HG03280 (cell line): ENCODE results near the gene BATF.

Experiments
- ATAC-seq: cut with Tn5 transposase; IDR thresholded peaks from one replicate; pipeline ENCODE4 v1.9.1; 2021; ENCODE audit warnings: mild to moderate bottlenecking, moderate library complexity; ENCODE audit not compliant: unreplicated experiment

Gene BATF

DNA sequence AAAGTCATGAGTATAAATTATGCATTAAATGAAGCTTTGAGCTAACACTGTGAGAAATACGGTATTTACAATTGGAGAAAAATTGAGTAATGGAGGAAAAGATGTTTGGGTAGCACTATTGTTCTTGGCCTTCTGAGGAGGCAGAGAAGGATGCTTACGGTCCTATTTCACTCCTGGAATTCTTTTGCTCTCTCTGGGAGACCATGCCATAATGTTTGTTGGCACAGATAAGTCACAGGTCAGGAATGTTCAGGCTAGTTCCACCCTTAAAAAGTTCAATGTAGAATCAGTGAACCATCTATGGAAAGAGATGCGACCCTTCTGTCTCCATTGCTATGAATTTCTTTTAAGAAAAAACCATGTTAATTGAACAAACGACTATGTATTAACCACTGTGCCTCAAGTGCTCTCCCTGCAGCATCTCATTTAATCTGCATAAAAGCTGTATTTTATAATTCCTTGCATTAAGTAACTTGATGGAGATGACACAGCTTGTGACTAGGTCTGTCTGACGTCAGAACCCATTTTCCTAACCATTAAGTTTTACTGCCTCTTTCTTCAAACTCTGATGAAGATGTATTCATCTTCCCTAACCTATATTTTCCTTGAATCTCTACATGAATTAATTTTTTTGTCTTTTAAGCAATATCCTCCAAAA is 9.5 kb downstream of the BATF start:
- no peak for ATAC-seq

DNA sequence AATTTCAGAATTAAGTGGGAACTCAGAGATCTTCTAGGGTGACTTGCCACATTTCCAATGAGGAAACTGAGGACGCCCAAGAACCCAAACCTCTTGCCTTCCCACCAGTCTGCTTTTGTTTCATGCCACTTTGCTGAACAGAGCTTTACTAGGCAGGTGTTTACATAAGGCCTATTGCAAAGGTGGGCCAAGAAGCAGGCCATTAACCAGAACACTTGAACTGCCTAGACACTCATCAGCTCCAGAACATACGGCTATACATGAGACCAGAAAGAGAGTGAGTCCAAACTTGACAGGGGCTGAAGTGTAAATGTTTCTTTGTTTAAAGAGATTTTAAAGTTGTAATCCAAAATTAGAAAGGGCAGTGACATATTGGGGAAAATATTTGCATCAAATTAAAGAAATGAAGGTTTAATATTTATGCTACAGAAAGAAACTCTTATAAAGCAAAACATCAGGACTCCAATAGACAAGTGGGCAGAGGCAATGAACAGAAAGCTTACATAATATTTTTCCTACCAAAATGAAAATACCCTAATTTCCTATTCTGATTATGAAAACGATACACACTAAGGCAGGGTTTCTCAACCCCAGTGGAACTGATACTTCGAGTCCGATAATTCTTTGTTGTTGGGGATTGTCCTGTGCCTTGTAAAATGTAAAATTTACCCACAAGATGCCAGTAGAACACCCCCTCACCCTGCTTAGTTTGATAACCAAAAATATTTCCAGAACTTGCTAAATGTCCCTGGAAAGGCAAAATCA is 11.7 kb downstream of the BATF start:
- ATAC-seq = no peak

DNA sequence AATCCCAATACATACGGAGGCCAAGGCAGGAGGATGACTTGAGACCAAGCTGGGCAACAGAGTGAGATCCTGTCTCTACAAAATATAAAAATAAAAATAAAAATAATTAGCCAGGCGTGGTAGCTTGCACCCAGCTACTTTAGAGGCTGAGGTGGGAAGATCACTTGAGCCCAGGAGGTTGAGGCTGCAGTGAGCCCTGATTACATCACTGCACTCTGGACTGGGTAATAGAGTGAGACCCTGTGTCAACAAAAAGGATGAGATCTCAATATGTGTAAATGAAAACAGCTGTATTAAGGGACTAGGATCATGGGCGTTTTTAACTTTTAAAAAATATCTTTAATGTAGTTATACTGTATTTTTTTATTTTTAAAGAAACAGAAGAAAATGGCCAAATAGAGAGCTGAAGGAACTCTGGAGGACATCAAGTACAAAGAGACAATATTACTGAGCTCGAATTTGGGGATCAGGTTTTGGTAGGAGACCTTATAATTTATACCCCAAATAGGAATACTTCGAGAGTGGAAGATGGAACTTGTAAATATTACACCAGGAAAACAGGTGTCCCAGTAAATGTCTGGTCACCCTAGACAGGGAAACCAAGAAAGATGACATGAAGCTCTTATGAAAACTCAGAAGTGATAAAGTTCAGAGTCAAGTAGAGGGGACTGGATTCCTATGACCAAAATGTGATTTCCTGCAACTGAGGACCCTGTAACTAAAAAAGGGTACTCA is 13.1 kb downstream of the BATF start:
- no peak for ATAC-seq

DNA sequence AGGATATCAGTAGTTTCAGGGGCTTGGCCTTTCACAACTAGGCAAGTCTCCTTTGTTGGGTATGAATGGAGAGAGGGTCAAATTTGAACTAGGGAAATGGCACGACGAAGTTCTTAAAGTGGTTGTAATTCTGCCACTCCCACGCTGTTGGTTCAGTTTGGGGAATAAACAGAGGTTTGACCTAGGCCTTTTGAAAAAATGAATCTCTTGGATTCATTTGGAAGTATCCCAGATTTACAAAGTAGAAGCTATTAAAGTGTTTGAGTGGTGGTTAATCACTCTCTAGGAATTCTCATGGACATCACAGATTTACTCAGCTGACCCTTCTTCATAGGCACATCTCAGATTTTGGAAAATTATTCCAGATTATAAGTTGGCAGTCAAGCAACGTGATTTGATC is 14.8 kb downstream of the BATF start:
- no peak for ATAC-seq

DNA sequence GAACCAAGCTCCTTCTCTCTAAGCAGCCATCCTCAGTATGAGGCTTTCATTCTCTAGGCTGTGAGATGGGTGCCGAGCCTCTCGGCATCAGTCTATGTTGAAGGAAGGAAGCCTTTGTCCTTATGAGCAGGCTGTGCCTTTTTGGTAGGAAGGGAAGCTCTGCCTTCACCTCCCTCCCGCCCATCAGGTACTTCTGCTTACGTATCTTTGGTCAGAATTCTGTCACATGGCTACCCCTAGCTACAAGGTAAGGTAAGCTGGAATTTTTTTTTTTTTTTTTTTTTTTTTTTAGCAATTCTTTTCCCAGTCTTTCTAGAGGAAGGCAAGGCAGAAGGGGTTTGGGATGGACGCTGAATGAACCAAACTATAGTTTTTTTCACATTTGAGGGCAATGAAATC is 16.9 kb downstream of the BATF start:
- no peak for ATAC-seq

DNA sequence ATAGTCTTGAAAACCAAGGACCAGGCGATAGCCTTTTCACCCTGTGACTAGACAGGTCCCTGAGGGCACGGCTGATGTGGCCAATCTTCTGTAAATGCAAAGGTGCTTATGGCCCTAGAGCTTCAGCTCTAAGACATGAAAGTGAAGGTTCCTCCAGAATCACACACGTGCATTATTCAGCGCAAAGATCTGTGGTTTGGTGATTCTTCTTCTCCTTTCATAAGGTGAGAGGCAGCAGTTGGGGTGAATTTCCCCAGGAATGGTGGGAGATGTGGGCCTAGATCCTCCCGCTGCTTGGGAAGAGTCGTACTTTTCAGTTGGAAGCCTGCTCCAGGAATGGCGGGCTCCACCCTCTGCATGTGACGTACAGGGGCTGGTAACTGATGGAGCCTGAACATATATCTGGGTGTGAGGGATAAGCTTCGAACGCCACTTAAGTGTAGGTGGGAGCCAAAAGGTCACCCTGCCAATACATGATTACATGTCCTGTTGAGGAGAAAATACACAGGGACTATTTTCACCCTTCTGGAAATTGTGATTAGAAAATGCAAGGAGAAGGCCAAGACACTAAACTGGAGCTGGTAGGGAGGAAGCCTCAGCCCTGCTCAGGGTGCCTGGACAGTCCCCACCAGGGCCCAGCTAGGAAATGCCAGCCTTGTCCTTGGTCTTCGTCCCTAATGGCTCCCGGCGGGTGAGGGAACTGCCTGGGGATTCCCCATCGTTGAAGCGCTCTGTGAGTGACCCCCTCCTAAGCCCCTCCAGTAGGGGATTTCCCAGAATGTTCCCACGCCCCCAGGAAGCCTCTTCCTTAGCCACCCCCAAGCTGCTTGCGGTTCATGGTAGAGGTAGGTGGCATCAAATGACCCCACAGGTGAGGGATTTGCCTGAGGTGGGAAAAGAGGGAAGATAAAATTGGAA is 17.6 kb downstream of the BATF start:
- ATAC-seq = peak; percentile 56

DNA sequence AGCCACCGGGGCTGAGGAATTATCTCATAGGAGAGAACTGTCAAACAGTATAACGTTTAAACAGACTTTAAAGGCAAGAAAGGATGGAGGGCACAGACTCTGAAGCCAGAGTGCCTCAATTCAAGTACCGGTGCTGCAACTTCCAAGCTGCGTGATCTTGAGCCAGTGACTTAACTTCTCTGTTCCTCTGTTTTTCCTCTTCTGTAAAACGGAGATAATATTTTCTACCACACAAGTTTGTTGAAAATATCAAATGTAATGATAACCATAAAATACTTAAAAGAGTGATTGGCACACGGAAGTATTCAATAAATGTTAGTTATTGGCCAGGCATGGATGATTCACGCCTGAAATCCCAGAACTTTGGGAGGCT is 18.2 kb downstream of the BATF start:
- ATAC-seq = no peak

DNA sequence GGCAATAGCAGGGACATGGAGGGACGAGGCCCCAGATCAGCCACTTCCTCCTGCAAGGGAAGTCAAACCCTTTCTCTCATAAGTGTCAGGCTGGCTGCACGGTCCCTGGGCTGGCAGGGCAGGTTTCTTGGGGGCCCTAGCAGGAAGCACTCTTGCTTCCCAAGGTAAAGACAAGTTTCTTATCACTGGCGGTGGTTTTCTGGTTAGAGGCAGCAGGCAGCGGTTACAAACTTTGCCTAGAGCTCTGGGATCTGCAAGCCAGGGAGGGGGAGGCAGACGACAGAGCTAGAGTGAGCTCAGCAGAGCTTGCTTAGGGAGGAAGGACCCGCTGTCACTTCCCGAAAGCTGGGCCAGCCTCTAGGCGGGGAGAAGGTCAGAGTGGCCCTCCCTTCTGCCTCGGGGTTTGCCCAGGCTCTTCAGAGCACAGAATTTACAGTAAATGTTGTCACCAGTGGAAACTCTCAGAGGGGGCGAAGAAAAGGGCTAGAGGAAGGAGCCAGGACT is 20.4 kb downstream of the BATF start:
- ATAC-seq = no peak

DNA sequence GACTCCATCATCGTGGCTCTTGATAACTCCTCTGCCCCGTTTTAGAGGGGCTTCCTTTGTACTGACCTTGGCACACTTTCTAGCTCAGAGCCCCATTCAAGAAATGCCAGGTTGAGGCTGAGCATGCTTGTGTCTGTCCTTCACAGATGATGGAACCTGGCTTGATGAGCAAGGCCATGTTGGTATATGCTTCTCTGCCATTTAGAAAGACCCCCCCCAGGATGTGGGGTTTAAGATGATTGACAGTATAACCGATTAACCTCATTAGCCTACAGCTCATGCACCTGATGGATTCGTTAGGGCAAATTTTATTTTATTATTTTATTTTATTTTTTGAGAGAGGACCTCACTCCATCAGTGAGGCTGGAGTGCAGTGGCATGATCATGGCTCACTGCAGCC is 21.0 kb downstream of the BATF start:
- no peak for ATAC-seq

DNA sequence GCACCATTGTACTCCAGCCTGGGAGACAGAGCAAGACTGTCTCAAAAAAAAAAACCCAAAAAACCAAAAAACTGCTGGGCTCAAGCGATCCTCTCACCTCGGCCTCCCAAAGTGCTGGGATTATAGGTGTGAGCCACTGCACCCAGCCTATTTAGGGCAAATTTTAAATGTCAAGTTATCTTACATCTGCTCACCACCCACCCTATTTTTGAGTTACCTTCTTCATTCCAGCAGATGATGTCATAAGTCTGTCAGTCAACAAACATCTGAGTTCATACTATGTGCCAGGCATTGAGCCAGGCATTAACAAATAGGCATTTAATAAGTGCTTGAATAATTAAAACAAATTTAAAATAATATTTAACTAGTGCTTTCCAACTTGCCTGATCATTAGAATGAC is 21.5 kb downstream of the BATF start:
- ATAC-seq = no peak

DNA sequence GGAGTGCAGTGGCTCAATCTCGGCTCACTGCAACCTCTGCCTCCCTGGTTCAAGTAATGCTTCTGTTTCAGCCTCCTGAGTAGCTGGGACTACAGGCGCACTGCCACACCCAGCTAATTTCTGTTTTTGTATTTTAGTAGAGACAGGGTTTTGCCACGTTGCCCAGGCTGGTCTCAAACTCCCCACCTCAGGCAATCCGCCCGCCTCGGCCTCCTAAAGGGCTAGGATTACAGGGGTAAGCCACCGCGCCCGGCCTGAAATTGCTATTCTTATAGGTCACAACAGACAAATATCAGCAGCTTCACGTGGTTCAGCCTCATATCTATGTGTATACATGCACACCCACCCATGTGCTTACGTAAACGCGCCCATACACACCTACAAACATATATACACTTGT is 23.6 kb downstream of the BATF start:
- ATAC-seq = no peak

DNA sequence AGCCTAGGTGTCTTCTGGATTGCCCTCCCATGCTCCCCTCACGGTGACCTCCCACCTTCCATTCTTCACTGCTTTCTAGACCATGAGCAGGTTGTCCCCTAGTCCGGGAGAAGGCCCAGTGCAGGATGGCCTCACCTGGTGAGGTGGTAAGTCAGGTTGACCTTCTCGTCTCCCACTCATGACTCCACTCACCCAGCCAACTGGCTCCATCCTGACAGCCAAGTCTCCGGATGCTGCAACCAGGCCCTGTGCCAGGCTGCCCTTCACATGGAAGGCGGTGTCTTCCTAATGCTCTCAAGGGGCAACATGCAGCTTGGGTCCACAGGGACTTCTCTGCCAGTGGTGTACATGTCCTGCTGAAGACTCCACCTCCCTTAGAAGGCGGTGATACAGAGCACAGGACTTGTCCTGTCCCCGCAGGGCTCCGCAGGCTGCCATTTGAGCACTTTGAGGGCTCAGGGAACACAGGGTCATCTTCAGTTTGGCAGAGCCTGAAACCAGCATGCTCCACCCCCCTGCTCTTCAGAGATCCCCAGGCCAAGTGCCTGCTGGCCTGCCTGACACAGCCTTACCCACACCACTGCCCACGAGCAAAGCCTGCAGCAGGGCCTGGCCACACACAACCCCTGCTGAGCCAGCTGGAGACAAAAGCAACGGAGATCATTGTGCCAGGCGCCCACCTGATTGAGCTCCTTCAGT is 25.4 kb downstream of the BATF start:
- ATAC-seq = no peak

DNA sequence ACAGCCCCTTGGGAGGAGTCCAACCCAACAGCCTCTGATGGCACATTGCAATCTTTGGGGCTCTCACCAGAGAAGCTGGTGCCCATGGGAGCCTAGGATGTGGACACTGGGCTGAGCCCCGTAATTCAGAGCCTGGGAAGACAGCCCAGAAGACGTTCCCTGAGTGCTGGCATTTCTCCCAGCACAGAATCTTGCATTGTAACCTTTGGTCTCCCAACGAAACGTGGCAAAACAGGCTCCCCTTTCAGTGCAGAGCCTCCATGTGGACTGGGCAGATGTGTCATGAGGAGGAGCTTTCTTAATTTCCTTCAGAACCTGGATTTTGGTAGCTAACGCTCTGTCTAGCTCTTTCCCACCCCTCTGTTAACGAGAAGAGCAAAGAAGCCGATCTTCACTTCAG is 26.3 kb downstream of the BATF start:
- ATAC-seq = no peak

DNA sequence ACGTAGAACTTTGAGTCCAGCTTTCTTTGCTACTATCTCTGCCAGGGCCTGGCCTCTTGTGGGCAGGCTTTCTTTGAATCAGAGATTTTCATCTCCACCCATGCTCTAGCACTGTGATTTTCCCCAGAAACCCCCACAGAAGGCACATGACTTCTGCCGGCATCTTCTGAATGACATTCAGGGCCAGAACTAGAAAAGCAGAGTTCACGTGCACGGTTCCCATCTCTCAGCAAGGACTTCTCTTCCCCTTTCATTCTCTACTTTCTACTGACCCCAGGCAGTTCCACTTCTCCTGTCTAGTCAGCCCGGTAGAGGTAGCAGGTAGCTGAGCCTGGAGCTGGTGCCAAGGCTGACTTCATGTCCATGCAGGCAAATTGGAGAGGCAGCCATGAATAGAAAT is 26.9 kb downstream of the BATF start:
- ATAC-seq = no peak

DNA sequence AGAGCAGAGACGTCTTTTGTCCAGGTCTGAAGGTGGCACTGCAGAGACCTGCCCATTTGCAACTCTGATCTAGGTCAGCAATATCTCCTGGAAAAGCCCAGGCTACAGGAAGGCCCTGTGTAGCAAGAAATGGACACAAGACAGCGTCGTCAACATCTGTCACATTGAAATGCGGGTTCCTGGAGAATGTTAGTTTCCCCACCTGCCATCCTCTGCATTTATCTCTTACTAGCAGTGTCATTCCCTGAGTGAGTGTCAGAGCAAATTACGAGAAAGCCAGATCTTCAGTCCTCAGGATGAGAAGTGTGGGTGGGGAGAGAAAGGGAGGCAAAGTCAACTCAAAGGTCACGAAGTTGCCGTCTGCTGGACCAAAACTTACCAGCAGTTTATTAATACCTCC is 28.8 kb downstream of the BATF start:
- ATAC-seq = no peak

DNA sequence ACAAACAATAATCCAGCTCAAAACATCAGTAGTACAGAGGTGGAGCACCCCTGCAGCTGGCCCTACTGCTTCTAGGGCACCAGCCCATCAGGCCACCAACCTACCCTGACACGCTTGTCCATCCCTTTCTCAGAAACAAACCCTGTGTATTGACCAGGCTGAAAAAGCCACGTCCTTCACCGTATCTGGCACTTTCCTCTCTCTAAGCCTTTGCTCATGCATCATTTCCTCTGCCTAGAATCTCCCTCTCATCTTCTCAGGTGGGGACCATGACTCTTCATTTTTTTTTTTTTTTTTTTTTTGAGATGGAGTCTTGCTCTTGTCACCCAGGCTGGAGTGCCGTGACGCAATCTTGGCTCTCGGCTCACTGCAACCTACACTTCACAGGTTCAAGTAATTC is 30.9 kb downstream of the BATF start:
- no peak for ATAC-seq

DNA sequence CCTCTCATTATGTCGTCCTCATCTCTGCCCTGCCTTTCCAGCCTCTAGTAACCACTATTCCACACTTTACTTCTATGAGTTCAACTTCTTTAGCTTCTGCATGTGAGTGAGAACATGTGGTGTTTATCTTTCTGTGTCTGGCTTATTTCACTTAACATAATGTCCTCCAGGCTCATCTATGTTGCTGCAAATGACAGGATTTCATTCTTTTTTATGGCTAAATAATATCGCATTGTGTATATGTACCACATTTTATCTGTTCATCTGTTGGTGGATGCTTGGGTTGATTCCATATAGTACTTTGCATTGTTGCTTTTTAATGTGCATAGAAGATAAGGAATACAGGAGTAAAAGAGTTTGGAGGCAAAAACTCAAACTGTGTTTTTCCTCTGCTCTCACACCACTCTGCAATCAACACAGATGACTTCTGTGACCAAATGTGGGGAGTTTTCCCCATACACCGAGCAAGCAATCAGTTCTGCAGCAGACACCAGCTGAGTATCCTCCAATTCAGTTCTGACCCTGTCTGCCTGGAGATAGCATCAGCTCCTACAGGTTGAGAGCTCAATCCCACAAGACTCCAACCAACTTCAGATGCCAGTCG is 31.6 kb downstream of the BATF start:
- no peak for ATAC-seq

DNA sequence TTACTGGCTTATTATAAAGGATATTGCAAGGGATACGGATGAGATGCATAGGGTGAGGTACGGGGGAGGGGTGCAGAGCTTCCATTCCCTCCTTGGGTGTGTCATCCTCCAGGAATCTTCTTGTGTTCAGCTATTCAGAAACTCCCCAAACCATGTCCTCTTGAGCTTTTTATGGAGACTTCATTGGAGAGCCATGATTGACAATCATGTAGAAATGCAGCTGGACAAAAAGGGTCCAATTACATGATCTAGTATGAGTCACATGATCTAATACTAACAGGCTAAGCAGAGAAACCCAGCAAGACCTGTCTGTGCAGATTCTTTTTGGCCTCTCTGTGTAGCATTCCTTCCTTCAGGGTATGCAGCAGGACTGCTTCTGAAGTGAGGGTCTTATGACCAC is 32.2 kb downstream of the BATF start:
- no peak for ATAC-seq

DNA sequence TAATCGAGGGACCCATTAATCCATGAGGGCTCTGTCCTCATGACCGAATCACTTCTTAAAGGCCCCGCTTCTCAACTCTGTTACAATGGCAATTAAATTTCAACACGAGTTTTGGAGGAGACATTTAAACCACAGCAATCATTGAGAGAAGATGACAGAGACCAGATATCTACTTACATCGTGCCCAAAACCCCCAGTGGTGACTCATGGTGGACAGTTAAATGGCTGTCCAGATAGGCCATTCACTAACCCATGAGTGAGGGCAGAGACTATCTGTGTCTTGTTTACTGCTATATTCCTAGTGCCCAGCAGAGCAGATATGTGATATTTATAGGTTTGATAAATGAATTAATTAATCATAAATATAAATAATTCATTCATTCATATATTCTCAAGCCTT is 36.2 kb downstream of the BATF start:
- no peak for ATAC-seq

DNA sequence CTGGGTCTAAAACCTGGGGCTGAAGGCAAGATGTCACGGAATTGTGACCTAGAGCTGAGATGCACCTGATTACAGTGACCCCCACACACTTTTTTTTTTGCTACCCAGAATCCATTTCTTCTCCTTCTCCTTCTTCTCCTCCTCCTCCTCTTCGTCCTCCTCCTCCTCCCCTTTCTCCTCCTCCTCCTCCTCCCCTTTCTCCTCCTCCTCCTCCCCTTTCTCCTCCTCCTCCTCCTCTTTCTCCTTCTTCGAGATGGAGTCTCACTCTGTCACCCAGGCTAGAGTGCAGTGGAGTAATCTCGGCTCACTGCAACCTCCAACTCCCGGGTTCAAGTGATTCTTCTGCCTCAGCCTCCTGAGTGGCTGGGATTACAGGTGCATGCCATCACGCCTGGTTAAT is 36.8 kb downstream of the BATF start:
- ATAC-seq = no peak
